H1 (cell line): ENCODE results near the gene ZNF304. TPM values are rescaled to one million over a fixed set of nuclear protein-coding genes. Genes with fewer than 3 reads are reported as not detected.

Experiments used
- ASH2L ChIP-seq: fragments of 200-600, 300-600 bp; sonication (generic); IDR thresholded peaks from one replicate; pipeline ENCODE4 v1.7.1; 2017; ENCODE audit warnings: low read length
- CEBPB ChIP-seq: IDR thresholded peaks from 2 replicates; pipeline ENCODE4 v1.6.1; 2012; ENCODE audit warnings: low read depth, low read length
- JUN ChIP-seq: IDR thresholded peaks from 2 replicates; pipeline ENCODE4 v1.6.1; 2011; ENCODE audit warnings: low read depth, mild to moderate bottlenecking, improper control_type of control experiment, low read length
- SIX5 ChIP-seq: IDR thresholded peaks from 2 replicates; pipeline ENCODE4 v1.6.1; 2011; ENCODE audit warnings: mild to moderate bottlenecking, low read depth, low read length
- polyA plus RNA-seq, 7 experiments: library from polyadenylated mRNA; depleted of rRNA in 3 of 7; stranded (reverse) in 5 of 7; unstranded in 2 of 7; fragments of >200 nt in 5 of 7; fragments of 200-250 nt in 2 of 7; gene quantifications; 1 replicate in 5 of 7; 2 replicates in 1 of 7; 4 replicates in 1 of 7; pipeline versions ENCODE4 v1.2.1 to v1.2.3, GENCODE V29; 2011 to 2013; ENCODE audit warnings: missing spikeins in 2 of 7, mixed read lengths in 2 of 7
- total RNA-seq: library from RNA; stranded (reverse); fragmentation: NEBNext Ultra II Directional; extraction: Animal tissue kit (Norgen Biotek cat#: 25700); gene quantifications from 2 replicates; pipeline ENCODE4 v1.2.1, GENCODE V29; 2021

Gene ZNF304
- total and polyA plus RNA-seq, 2 of the 8 experiments (the other 6 are each of a cell fraction or from before 2014, with no cell fraction given): 4.3 to 10.5 TPM

GRCh38 chr19:57357406-57357805 is 6.3 kb downstream of the ZNF304 start (continued):
- TF ChIP-seq ASH2L (no peak), SIX5 (no peak), CEBPB (no peak), JUN (no peak)
